Stomach (tissue), 4 donors: Measurements from ENCODE around the gene VTI1A.

Experiments used
- CTCF ChIP-seq, 7 experiments: fragments of 450-650 bp in 4 of 7; fragments of 200-600 bp in 3 of 7; sonication (generic) in 3 of 7; IDR thresholded peaks; one replicate each; pipeline ENCODE4 v1.5.1; 2016 to 2019; ENCODE audit warnings: antibody characterized with exemption in 7 of 7, control low read depth in 2 of 7, mild to moderate bottlenecking in 1 of 7
- POLR2A ChIP-seq, 4 donors: fragments of 450-650 bp; IDR thresholded peaks; one replicate each; pipeline ENCODE4 v1.6.1; 2016; ENCODE audit warnings: antibody characterized with exemption in 4 of 4, control low read depth in 2 of 4, mild to moderate bottlenecking in 1 of 4, moderate library complexity in 1 of 4
- POLR2AphosphoS5 ChIP-seq, 3 donors: sonication (generic); formaldehyde crosslinking; IDR thresholded peaks; one replicate each; pipeline ENCODE4 v1.6.1; 2016; ENCODE audit warnings: antibody characterized with exemption in 3 of 3

DNA sequence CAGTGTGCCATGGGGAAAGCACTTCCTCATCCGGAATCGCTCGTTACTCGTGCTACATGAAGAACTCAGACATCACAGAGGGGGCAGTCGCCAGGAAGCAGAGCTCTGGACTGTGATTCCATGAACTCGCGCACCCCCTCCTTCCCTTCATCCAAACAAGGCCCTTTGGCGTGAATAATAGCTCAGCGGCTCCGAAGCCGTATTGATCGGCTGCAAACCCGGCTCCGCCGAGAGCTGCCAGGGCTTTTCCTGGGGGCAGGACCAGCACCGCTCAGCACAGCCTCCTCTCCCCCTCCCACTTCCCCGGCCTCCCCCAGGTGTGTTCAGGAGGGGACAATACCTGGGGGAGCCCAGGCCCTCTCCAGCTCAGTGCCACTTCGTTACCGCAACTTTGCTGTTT lies 374.0 kb downstream of the VTI1A start:
- TF ChIP-seq CTCF (IDR thresholded peaks at IDR 0.05) (no peak), POLR2A (IDR thresholded peaks at IDR 0.05) (no peak), POLR2AphosphoS5 (IDR thresholded peaks at IDR 0.05) (no peak)
